Neural cell (in vitro differentiated cells): ENCODE results near the gene GRP.

ENCODE experiments used
- CTCF ChIP-seq: fragments of 450-650 bp; IDR thresholded peaks from 2 replicates; pipeline ENCODE4 v1.5.1; 2014; ENCODE audit warnings: antibody characterized with exemption, mild to moderate bottlenecking, moderate library complexity; ENCODE audit not compliant: poor library complexity, severe bottlenecking
- MXI1 ChIP-seq: fragments of 450-650 bp; conservative IDR thresholded peaks from 2 replicates; pipeline ENCODE4 v1.6.1; 2014; ENCODE audit warnings: antibody characterized with exemption, mild to moderate bottlenecking; ENCODE audit not compliant: poor library complexity, severe bottlenecking
- RAD21 ChIP-seq: fragments of 450-650 bp; conservative IDR thresholded peaks from 2 replicates; pipeline ENCODE4 v1.6.1; 2014; ENCODE audit warnings: antibody characterized with exemption, mild to moderate bottlenecking, moderate library complexity
- REST ChIP-seq: IDR thresholded peaks from 2 replicates; pipeline ENCODE4 v1.6.1; 2012; ENCODE audit warnings: borderline replicate concordance

GRCh38 chr18:59267503-59268126 is 47.7 kb downstream of the GRP start:
- TF ChIP-seq REST = no peak
- TF ChIP-seq CTCF = no peak
- no peak for TF ChIP-seq RAD21
- no peak for TF ChIP-seq MXI1
